ENCODE results near the gene AIM2.

DNA sequence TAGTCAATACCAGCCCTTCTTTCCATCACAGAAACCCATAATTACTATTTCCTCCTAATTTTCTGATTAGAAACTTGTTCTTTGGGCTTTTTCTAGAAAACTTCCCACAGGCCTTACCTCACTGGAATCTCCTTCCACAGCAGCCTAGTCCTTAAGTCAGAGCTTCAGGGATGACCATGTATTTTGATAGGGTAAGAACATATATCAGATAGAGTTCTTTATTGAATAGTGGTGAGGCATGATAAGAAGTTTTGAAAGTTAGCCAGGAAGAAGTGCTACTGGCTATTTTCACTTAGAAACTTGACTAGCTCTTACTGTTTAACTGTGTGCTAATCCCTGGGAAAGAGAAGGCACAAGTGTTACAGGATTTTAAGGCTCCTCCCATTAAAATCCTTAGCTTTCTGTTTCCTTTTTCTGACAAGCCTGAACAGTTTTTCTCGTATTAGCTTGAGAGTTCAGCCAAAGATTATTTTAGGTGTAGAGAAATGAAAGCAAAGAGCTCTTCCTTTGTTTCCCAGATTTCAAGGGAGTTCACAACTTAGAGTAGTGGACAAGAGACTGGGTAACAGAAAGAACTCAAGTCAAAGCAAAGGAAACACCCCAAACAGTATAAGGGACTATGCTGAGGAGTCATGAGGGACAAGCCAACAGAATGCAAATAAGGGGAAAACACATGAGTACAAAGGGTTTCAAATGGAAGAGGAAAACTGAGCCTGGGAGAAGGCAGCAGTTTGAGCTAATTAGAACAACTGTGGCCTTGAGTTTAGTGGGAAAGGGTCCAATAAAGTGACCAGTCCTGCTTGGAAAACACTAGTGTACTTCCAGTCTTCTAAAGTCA lies 37.2 kb upstream of the AIM2 start:
- TF ChIP-seq, protein P1, sequence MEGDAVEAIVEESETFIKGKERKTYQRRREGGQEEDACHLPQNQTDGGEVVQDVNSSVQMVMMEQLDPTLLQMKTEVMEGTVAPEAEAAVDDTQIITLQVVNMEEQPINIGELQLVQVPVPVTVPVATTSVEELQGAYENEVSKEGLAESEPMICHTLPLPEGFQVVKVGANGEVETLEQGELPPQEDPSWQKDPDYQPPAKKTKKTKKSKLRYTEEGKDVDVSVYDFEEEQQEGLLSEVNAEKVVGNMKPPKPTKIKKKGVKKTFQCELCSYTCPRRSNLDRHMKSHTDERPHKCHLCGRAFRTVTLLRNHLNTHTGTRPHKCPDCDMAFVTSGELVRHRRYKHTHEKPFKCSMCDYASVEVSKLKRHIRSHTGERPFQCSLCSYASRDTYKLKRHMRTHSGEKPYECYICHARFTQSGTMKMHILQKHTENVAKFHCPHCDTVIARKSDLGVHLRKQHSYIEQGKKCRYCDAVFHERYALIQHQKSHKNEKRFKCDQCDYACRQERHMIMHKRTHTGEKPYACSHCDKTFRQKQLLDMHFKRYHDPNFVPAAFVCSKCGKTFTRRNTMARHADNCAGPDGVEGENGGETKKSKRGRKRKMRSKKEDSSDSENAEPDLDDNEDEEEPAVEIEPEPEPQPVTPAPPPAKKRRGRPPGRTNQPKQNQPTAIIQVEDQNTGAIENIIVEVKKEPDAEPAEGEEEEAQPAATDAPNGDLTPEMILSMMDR (IDR thresholded peaks at IDR 0.05 in 4 of 5, conservative IDR thresholded peaks at IDR 0.05 in 1 of 5), result no peak
- no peak for TF ChIP-seq POLR2A (IDR thresholded peaks at IDR 0.05)

All from gastrocnemius medialis (tissue), 4 donors.